Measurements from ENCODE around the gene SYCE1. TPM values are rescaled to one million over a fixed set of nuclear protein-coding genes. Genes with fewer than 3 reads are reported as not detected.
"Not testable (repeated sequence)": the region's sequence is repeated elsewhere in the genome, so short reads cannot be mapped to it uniquely, and the experiment has no call there.

Gene SYCE1, protein sequence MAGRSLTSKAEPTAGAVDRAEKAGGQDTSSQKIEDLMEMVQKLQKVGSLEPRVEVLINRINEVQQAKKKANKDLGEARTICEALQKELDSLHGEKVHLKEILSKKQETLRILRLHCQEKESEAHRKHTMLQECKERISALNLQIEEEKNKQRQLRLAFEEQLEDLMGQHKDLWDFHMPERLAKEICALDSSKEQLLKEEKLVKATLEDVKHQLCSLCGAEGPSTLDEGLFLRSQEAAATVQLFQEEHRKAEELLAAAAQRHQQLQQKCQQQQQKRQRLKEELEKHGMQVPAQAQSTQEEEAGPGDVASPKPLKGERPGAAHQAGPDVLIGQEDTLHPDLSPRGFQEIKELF
- not detected for polyA plus RNA-seq (2012; ENCODE audit: missing spikeins)

- TF ChIP-seq POLR2A (IDR thresholded peaks at IDR 0.05; ENCODE audit: low read depth, low read length) (no peak), TAF1 (IDR thresholded peaks at IDR 0.05; ENCODE audit: borderline replicate concordance, low read depth, low read length) (no peak), POLR2AphosphoS5 (IDR thresholded peaks at IDR 0.05; ENCODE audit: low read depth, low read length) (no peak)
- FAIRE-seq, result no peak
- no peak for DNase-seq (ENCODE audit: insufficient read length)
These were observed at the start of gene SYCE1 for GRCh38 chr10:133565441-133566294. Gene SYCE1 (minus strand): TSS chr10:133565583. CDS start chr10:133565529, 54 bp downstream.

GRCh38 chr10:133614830-133615580, 49.6 kb upstream of the SYCE1 start:
- TF ChIP-seq TAF1 (IDR thresholded peaks at IDR 0.05; ENCODE audit: borderline replicate concordance, low read depth, low read length), result no peak
- no peak for TF ChIP-seq POLR2AphosphoS5 (IDR thresholded peaks at IDR 0.05; ENCODE audit: low read depth, low read length)
- no peak for TF ChIP-seq POLR2A (IDR thresholded peaks at IDR 0.05; ENCODE audit: low read depth, low read length)
- DNase-seq (ENCODE audit: insufficient read length) (no peak), FAIRE-seq (no peak)

GRCh38 chr10:133613699-133614098, 48.3 kb upstream of the SYCE1 start:
- FAIRE-seq, result no peak
- TF ChIP-seq TAF1 (IDR thresholded peaks at IDR 0.05; ENCODE audit: borderline replicate concordance, low read depth, low read length) (no peak), POLR2AphosphoS5 (IDR thresholded peaks at IDR 0.05; ENCODE audit: low read depth, low read length) (no peak), POLR2A (IDR thresholded peaks at IDR 0.05; ENCODE audit: low read depth, low read length) (no peak)
- no peak for DNase-seq (ENCODE audit: insufficient read length)

GRCh38 chr10:133611079-133611478, 45.7 kb upstream of the SYCE1 start:
- TF ChIP-seq TAF1 (IDR thresholded peaks at IDR 0.05; ENCODE audit: borderline replicate concordance, low read depth, low read length) (no peak), POLR2AphosphoS5 (IDR thresholded peaks at IDR 0.05; ENCODE audit: low read depth, low read length) (no peak), POLR2A (IDR thresholded peaks at IDR 0.05; ENCODE audit: low read depth, low read length) (no peak)
- FAIRE-seq, result no peak
- DNase-seq (ENCODE audit: insufficient read length), result no peak

GRCh38 chr10:133608855-133609254, 43.5 kb upstream of the SYCE1 start:
- TF ChIP-seq TAF1 (IDR thresholded peaks at IDR 0.05; ENCODE audit: borderline replicate concordance, low read depth, low read length) (no peak), POLR2A (IDR thresholded peaks at IDR 0.05; ENCODE audit: low read depth, low read length) (no peak)
- FAIRE-seq (no peak), DNase-seq (ENCODE audit: insufficient read length) (no peak)

DNA sequence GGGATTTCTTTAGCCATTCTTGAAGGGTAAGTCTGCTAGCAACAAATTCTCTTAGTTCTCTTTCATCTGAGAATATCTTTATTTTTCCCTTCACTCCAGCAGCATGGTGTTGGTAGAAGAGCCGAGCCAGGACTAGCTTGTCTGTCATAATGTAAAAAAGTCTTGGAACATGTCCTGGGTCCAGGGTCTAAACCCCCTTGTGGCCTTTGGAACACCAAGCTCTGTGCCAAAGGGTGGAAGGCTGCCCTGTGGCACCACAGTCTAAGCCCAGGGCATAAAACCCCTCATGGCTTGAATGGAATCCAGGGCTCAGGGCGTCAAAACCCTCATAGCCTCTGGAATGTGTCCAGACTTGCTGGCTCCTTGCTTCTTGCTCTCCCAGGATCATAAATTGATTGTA, 38.1 kb upstream of the SYCE1 start:
- FAIRE-seq; DNase-seq (ENCODE audit: insufficient read length): not testable (repeated sequence)

DNA sequence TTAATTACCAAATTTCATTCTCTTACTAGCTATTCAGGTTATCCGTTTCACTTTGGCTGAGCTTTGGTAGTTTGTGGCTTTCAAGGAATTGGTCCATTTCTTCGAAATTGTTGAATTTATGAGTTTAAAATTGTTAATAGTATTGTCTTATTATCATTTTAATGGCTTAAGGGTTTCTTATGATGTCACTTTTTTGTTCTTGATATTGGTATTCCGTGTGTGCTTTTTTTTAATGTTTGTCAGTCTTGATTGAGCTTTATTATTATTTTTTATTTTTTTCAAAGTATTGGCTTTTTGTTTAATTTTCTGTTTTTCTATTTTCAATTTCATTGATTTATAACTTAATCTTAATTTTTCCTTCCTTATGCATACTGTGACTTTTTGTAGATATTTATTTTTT, 35.3 kb upstream of the SYCE1 start:
- TF ChIP-seq POLR2A (IDR thresholded peaks at IDR 0.05; ENCODE audit: low read depth, low read length) (no peak), TAF1 (IDR thresholded peaks at IDR 0.05; ENCODE audit: borderline replicate concordance, low read depth, low read length) (no peak), POLR2AphosphoS5 (IDR thresholded peaks at IDR 0.05; ENCODE audit: low read depth, low read length) (no peak)
- DNase-seq (ENCODE audit: insufficient read length) (no peak), FAIRE-seq (no peak)

GRCh38 chr10:133599869-133600268, 34.5 kb upstream of the SYCE1 start:
- DNase-seq (ENCODE audit: insufficient read length); FAIRE-seq: not testable (repeated sequence)

- FAIRE-seq (no peak), DNase-seq (ENCODE audit: insufficient read length) (no peak)
- TF ChIP-seq POLR2A (IDR thresholded peaks at IDR 0.05; ENCODE audit: low read depth, low read length) (no peak), TAF1 (IDR thresholded peaks at IDR 0.05; ENCODE audit: borderline replicate concordance, low read depth, low read length) (no peak), POLR2AphosphoS5 (IDR thresholded peaks at IDR 0.05; ENCODE audit: low read depth, low read length) (no peak)
These were observed 27.3 kb upstream of the SYCE1 start for GRCh38 chr10:133592716-133593115.

DNA sequence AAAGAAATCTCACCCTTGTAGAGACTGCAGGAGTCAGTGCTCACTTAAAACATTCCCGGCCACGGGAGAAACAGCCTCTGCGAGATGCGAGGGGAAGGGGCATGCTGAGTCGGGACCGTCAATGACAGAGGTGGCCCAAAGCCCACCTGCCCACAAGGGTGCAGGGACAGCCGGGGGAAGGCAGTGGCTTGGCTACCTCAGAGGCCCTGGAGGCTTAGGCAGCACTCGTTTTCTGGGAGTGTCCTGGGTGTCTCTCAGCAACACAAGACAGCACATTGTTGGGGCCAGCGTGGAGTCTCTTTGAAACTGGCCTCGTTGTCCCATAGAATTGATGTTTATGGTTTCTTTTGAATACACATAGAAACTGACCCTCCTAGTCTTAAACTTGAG, 25.6 kb upstream of the SYCE1 start:
- TF ChIP-seq POLR2A (IDR thresholded peaks at IDR 0.05; ENCODE audit: low read depth, low read length) (no peak), TAF1 (IDR thresholded peaks at IDR 0.05; ENCODE audit: borderline replicate concordance, low read depth, low read length) (no peak), POLR2AphosphoS5 (IDR thresholded peaks at IDR 0.05; ENCODE audit: low read depth, low read length) (no peak)
- FAIRE-seq, result no peak
- no peak for DNase-seq (ENCODE audit: insufficient read length)

GRCh38 chr10:133590226-133590969, 25.0 kb upstream of the SYCE1 start:
- TF ChIP-seq TAF1 (IDR thresholded peaks at IDR 0.05; ENCODE audit: borderline replicate concordance, low read depth, low read length) (no peak), POLR2AphosphoS5 (IDR thresholded peaks at IDR 0.05; ENCODE audit: low read depth, low read length) (no peak), POLR2A (IDR thresholded peaks at IDR 0.05; ENCODE audit: low read depth, low read length) (no peak)
- no peak for DNase-seq (ENCODE audit: insufficient read length)
- no peak for FAIRE-seq

DNA sequence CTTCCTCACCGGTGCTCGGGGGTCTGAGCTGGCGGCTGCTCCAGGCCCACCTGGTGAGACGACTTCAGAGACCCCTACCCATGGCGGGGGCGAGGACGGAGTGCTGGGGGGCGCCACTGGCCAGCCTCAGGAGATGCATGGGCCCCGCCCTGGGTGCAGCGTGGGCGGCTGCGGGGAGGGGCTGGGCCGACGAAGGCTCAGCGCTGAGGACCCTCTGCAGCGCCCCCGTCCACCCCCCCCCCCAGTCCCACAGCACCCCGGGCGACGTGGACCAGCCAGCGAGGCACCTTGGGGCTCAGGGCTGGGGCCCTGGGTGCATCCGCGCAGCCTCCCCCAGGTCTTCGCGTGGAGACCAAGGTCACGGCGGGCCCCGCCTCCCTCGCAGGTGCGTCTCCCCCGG, 11.7 kb upstream of the SYCE1 start:
- FAIRE-seq; DNase-seq (ENCODE audit: insufficient read length): not testable (repeated sequence)

DNA sequence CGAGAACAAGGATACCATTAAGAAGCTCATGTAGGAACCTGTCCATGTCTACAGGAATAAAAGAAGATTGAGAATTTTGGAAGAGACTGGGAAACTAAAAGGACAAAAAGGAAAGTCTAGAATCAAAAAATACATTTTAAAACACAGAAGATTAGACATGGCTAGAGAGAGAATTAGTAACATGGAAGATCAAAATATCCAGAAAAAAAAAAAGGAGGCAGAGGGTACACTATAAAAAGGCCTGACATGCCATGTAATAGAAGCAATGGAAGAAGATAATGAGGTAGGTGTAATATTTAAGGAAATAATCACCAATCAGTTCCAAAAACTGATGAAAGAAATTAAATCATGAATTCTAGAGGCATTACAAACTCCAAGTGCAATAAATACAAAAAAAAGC, 8.1 kb upstream of the SYCE1 start:
- FAIRE-seq; DNase-seq (ENCODE audit: insufficient read length): not testable (repeated sequence)

GRCh38 chr10:133572055-133572454, 6.7 kb upstream of the SYCE1 start:
- FAIRE-seq; DNase-seq (ENCODE audit: insufficient read length): not testable (repeated sequence)

GRCh38 chr10:133569801-133570200, 4.4 kb upstream of the SYCE1 start:
- not testable (repeated sequence) for DNase-seq (ENCODE audit: insufficient read length)
- peak; percentile 57 for FAIRE-seq
